Measurements from ENCODE around the gene GRK6. TPM values are rescaled to one million over a fixed set of nuclear protein-coding genes. Genes with fewer than 3 reads are reported as not detected.

Gene GRK6
- polyA plus RNA-seq, 3 donors: 10.8 to 21.5 (median 16.2) TPM

DNA sequence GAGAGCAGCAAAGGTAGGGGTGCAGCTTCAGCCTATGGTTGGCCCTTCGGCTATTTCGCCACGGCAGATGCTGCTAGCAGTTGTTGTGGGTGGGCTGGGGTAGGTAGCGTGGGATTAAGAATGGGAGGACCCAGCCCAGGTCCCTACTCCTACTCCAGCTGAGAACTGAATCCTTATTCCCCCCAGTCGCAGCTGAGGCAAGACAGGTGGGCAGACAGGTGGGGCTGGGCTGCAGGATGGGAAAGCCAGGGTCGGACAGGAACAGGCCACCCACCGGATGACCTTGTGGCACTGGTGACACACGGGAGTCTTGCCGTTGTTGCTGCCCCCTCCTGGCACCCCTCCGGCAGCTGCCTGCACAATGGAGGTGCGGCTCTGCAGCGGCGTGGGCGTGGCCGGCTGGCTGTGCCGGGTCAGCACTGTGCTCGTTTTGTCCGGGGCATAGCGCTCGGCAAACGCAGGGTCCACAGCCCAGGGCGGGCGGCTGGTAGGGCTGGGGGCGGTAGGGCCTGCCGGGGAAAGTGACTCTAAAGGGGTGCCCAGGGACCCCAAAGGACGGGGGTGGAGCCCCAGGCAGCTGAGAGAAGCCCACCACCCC lies 62.7 kb downstream of the GRK6 start:
- H3K27ac ChIP-seq (ENCODE audit: low read depth, low read length): no peak overlapping the region
- WGBS, 3 donors: 70 to 79% (median 77%) methylated on average over 24 to 26 of the region's 26 CpGs

DNA sequence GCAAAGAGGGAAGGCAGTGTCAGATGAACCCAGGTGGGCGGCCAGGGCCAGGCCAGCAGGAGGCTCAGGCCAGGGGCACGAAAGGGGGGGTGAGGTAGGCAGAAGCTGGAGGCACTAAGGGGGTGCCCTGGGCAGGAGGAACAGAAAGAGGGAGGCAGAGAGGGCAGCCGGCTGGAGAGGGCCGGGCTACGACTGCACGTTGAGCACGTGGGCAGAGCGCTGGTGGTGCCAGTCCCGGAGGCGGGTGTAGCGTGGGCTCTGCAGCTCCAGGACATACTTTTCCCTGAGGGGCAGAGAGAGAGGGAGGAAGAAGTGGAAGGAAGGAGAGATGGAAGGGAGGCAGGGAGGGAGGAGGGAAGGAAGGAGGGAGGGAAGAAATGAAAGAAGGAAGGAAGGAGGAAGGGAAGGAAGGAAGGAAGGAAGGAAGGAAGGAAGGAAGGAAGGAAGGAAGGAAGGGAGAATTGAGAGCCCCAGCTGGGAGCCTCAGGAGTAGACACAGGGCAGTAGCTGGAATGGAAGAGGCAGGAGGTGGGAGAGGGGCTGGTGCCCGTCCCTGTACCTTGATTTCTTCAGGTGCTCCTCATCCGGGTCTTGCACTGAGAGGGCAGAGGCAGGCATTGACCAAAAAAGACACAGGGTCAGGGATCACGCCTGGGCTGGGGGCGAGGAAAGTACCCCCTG lies 64.0 kb downstream of the GRK6 start:
- WGBS, 3 donors: 85 to 93% (median 90%) methylated on average over 15 of the region's 15 CpGs
- H3K27ac ChIP-seq (ENCODE audit: low read depth, low read length): no peak overlapping the region

DNA sequence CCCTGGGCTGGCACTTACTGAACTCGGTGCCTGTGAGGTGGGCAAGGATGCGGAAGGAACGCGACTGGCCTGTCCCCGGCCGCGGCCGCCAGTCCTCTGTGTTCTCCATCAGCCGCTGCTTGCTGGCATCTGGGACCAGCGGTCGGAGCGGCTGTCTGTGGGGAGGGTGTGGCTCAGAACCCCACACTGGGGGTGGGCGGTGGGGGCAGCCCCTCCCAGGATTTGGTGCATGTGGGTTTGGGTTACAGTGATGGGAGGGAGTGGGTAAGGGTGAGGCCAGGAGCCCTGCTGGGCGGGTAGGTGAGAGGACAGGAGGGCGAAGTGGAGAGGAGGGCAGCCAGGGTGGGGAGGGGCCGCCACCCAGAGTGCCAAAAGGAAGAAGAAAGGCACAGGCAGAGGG lies 64.5 kb downstream of the GRK6 start:
- WGBS, 3 donors: 93 to 95% (median 94%) methylated on average over 16 of the region's 16 CpGs

GRCh38 chr5:177491429-177491945 lies 65.0 kb downstream of the GRK6 start:
- no peak overlapping the region for H3K27ac ChIP-seq (ENCODE audit: low read depth, low read length)
- 65 to 76% (median 75%) methylated on average over 36 to 43 of the region's 43 CpGs for WGBS, 3 donors

More for the DNA sequence above, 64.5 kb downstream of the GRK6 start:
- no peak overlapping the region for H3K27ac ChIP-seq (ENCODE audit: low read depth, low read length)

GRCh38 chr5:177491983-177492746 lies 65.7 kb downstream of the GRK6 start:
- 93 to 98% (median 95%) methylated on average over 49 to 54 of the region's 54 CpGs for WGBS, 3 donors
- no peak overlapping the region for H3K27ac ChIP-seq (ENCODE audit: low read depth, low read length)

Other genes with a start within 250 kb of the GRK6 start
- gene RAB24, start 123.0 kb upstream of the GRK6 start, polyA plus RNA-seq: 10 to 100 TPM; 33.7 to 70.7 (median 59.7) TPM
- gene PRELID1, start 122.9 kb upstream of the GRK6 start, polyA plus RNA-seq: 100 to 1,000 TPM in 2 of 3 donors, 10 to 100 TPM in 1; 94.6 to 215 (median 185) TPM
- gene MXD3, start 114.8 kb upstream of the GRK6 start, polyA plus RNA-seq: 10 to 100 TPM in 2 of 3 donors, 1 to 10 TPM in 1; 5.4 to 11.1 (median 10.1) TPM
- 100 to 1,000 TPM; 100 to 227 (median 155) TPM for gene LMAN2, start 75.0 kb upstream of the GRK6 start, polyA plus RNA-seq
- gene RGS14, start 68.8 kb upstream of the GRK6 start, polyA plus RNA-seq: 10 to 100 TPM; 10.1 to 17.9 (median 15.9) TPM
- not detected for gene SLC34A1, start 42.2 kb upstream of the GRK6 start, polyA plus RNA-seq
- gene PFN3, start 26.0 kb upstream of the GRK6 start, polyA plus RNA-seq: not detected
- 1 to 10 TPM in 1 of 3 donors, under 1 TPM in 1, not detected in 1; 0.42 to 2.0 TPM for gene F12, start 17.1 kb upstream of the GRK6 start, polyA plus RNA-seq
- gene PRR7, start 20.1 kb downstream of the GRK6 start, polyA plus RNA-seq: 1 to 10 TPM in 2 of 3 donors, under 1 TPM in 1; 0.34 to 2.7 (median 1.9) TPM
- gene DBN1, start 47.0 kb downstream of the GRK6 start, polyA plus RNA-seq: 10 to 100 TPM; 10.1 to 85.7 (median 45.1) TPM
- gene PDLIM7, start 70.9 kb downstream of the GRK6 start, polyA plus RNA-seq: 100 to 1,000 TPM in 1 of 3 donors, 10 to 100 TPM in 2; 10.5 to 105 (median 54.0) TPM
- 10 to 100 TPM in 2 of 3 donors, 1 to 10 TPM in 1; 5.2 to 17.7 (median 15.1) TPM for gene DOK3, start 83.2 kb downstream of the GRK6 start, polyA plus RNA-seq
- gene DDX41, start 90.3 kb downstream of the GRK6 start, polyA plus RNA-seq: 10 to 100 TPM; 45.8 to 77.4 (median 77.2) TPM
- 100 to 1,000 TPM in 1 of 3 donors, 10 to 100 TPM in 2; 61.5 to 201 (median 72.5) TPM for gene FAM193B, start 127.9 kb downstream of the GRK6 start, polyA plus RNA-seq
- 100 to 1,000 TPM in 2 of 3 donors, 10 to 100 TPM in 1; 67.5 to 185 (median 118) TPM for gene TMED9, start 165.5 kb downstream of the GRK6 start, polyA plus RNA-seq
- gene B4GALT7, start 173.5 kb downstream of the GRK6 start, polyA plus RNA-seq: 10 to 100 TPM; 21.6 to 45.4 (median 23.8) TPM